Hematopoietic multipotent progenitor cell treated with erythropoietin and hydrocortisone succinate and interleukin-3 and kit ligand, for 6 days (in vitro differentiated cells): ENCODE data around the gene GRM5.

Source experiments
- DNase-seq: peaks from one replicate; pipeline ENCODE4 v3.0.0-alpha.2; 2015

GRM5 gene

DNA sequence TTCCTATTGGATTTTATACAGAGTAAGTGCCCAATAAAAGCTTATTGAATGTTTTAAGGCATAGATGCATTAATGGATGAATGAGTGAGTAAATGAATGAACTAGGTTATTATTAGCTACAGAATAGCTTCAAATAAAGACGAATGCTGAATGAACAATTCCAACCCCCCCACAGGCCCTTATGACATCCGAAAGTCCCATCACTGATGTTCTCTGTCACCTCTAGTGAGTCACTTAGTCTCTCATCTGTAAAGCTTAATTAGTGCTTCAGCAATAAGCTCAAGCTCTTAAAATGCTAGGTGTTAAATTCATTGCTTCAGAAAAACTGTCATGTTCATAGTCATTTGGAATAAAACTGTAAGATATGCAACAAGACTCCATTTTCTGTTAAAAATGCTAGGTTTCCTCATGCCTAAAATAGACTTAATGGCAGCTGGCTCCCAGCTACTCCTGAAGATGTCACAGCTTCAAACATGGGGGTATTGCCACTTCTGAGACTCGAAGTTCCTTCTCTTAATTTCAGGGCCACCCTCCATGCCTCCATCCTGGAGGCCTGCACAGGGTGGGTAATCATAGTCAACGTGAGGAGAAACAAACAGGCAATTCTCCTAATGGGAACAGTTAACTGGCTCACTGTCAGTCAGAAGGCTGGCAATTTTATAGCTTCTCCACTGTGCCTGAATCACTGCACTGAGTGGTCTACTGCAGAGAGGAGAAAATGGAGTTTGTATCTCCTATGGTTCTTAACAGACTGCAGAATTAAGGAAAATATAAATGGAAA lies 373.3 kb downstream of the GRM5 start:
- no peak for DNase-seq

DNA sequence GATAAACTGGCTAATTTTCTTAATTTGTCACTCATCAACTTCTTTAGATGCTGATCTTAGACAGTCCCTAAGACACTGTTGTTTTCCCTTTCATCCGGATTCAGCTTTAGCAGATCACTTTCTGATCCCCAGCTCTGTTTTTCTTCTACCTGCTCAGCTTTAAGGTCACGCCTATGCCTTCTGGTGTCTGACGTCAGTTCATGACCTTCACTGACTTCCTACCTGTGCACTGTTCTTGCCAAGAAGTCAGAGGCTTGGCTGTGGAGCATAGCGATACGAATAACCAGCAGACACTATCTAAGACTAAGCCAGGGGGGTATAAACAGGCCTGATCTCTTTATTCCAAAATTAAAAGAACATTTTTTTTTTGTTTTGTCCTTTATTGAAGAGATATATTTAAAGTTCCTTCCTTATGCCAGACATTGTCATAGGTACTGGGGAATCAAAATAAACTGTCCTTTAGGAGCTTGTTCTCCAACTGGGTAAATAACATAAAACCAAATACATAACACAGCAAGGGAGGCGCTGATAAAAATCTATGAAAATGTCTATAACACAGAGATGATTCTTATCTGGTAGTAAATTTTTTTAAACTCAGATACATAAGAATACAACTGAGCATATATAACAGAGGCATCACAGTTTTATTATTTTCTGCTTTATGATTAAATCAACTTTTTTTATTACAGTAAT lies 376.1 kb downstream of the GRM5 start:
- DNase-seq = no peak

DNA sequence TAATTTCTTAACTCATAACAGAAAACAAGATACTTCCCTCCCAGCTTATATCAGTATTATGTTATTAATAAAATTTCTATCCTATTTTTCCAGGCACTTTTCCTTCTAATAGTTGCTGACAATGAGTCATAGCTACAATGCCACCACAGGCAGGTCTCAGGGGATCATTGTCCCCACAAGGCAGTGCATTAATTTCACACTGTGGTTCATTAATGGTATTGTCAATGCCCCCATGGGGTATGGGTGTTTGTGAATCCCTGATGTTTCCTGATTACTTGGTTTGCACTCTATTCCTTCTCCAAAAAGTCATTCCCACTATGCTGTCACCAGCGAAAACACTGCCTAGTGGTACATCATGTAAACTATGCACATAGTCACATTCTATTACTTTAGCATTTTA lies 382.8 kb downstream of the GRM5 start:
- no peak for DNase-seq

DNA sequence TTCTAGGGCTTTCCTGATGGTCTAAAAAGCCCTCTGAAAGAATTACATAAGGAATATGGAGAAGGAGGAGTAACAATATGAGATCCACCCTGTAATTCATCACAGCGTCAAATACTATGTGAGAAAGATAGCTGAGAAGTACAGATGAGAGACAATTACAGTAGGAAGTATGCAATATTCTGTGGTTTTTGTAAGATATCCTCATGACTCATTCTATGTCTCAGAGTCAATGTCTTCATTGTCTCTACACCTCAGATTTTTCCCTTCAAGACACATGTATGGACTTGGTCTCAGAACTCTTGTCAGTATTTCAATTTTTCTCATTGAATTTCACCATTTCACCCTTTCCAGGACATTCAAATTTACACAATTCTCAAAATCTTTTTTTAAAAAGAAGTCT lies 385.0 kb downstream of the GRM5 start:
- DNase-seq = no peak

DNA sequence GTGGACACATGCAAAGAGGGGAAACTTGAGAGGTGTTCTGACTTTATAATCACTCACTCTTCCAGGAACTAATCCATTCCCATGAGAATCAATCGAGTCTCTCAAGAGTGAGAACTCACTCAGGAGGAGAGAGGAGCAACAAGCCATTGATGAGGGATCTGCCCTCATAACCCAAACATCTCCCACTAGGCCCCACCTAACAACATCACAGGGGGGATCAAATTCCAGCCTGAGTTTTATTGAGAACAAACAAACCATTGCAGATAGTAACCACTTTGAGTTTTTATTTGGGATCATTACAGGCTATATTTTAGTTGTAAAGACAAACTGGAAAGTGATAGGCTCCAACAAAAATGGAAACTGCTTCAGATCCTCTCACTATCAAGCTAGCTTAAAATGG lies 399.4 kb downstream of the GRM5 start:
- no peak for DNase-seq

DNA sequence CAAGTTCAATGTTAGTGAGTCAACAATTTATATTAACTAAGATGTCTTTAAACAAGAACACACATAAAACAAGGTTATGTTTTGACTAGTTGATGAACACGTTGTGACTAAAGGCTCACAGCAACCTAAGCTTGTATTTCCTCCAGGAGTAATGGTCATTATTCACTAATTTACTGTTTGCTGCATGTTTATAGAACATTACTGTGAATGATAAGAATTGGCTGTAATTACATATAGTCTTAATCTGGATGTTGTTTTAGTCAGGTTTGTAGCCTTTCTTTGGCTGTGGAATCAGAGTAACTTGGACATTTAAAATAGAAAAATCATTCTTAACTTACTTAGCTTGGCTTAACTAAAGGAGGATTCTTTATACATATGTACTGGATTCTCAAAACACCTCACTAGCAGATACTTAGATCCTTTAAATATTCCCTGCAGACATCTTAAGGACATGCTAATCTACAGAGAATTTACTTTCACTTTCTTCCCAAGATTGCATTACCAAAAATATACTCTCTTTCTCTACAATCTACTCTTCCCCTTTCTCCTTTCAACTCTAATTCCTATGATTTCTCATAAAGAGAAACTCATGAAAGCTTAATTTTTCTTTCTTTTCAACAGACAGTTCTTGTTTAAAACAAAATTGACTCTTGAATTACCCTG lies 408.6 kb downstream of the GRM5 start:
- no peak for DNase-seq

DNA sequence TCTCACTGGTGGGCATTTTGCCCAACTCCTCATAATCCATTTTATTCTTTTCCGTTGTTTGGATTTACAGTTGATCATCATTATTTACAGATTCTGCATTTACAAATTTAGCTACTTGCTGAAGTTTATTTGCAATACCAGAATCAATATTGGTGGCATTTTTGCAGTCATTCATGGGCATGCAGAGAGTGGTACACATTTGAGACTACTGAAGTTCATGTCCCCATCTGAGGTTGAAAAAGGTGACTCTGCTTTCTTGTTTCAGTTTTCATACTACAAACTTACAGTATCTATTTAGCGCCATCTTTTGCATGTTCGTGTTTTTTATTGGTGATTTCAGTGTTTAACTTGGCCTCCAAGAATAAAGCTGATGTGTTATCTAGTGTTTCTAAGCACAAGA lies 409.5 kb downstream of the GRM5 start:
- DNase-seq = no peak

DNA sequence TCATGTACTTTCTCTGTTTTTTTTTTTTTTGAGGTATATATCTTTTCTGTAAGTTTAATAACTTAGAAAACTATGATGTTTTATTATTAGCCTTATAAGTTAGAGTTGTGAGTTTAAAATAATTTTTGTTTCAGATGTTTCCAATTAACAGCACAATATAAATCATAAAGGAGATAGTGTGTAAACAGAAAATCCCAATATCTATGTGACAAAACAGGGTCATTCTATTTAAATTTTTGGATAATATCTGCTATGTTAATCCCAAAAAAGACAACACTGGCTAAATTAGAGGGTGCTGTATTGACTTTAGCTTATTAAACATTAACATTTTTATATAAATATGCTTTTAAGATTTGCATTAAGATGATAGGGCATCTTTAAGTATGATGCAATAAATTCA lies 410.1 kb downstream of the GRM5 start:
- no peak for DNase-seq

DNA sequence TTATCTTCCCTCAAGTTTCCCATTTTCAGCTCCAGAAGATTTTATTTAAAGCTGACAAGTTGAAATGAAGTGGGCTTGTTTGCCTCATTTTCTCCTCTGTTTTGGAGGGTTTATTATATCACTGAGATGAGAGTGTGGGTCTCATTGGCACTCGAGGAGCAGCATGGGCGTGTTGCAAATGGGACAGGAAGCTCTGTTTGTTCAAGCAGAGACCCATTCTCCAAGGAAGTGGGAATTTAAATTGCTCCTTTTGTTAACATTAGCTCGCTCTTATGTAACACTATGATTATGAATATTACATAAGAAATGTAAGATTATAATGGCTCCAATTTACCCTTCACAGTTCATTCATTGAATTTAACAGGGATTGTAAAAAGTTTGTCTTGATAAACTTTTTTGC lies 410.6 kb downstream of the GRM5 start:
- no peak for DNase-seq

DNA sequence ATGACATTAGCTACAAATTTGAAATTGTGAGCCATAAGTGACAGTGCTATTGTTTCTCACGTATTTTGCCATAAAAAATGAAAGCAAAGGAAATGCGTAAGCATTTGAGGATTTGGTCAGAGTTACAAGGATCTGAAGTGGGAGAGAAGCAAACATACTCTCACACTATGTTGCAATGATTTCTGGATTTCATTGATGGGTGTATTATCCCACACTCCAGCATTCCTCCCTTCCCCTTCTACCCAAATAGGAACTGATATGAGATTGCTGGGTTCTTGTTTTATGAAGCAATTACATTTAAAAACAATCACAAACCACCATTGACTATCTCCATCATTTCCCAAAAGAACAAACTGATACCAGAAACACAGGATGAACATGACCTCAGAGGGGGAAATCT lies 414.2 kb downstream of the GRM5 start:
- DNase-seq = no peak

DNA sequence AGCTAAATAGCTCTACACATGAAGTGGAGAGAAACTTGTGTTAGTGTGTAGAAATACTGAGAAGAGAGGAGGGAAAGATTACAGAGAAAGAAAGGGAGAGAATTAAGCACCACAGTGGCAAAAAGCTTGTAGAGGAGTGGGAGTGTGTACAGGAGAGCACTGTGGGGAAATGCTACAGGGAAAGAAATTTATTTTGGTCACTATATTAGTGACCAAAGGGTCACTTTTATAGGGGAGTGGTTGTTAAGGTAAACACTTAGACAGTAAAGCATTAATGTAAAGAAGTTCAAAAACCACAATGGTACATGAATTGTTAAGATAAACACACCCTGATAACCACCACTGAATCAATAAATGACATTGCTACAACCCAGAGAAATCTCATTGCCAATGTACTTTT lies 421.1 kb downstream of the GRM5 start:
- DNase-seq = no peak

DNA sequence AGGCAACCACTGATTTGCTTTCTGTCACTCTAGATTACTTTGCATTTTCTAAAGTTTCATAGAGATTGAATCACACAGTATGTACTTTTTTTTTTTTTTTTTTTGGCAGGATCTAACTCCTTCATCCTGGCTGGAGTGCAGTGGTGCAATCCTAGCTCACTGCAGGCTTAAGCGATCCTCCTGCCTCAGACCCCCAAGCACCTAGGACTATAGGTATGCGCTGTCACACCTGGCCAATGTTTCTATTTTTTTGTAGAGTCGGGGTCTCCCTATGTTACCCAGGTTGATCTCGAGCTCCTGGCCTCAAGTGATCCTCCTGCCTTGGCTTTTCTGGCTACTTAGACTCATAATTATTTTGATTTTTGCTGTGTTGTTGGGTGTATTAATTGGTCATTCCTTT lies 433.6 kb downstream of the GRM5 start:
- no peak for DNase-seq

DNA sequence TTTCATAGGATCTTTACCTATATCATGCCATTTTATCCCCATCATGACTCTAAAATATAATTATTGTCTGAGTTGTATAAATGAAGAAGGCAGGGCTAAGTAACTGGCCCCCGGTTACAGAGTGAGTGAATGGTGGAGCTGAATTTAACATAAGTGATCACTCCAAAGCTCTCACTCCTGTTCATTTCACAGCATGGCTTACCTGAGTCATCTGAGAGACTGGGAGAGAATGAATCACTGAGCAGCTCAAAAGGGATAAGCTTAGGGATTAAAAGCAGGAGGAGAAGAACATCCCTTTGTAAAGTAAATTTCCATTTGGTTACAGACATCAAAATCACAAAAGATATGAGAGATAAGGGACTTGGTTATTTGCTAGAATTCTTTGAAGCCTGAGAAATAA lies 434.3 kb downstream of the GRM5 start:
- DNase-seq = no peak

DNA sequence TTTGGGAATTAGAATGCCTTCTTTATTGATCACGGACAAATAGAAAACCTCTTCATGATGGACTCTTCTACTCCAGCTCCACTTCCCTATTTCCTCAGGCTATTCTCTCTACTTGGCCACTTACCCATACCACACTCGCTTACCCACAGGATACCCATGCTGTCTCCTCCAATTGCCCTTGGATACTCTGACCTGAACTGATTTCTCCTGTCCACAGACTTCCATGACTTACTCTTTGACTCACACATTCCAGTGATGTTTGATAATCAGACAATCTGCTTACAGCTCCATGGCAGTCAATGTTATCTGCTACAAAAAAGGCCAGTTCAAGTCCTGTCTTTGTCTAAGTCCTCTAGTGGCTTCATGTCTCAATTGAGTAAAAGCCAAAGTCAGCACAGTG lies 436.3 kb downstream of the GRM5 start:
- no peak for DNase-seq

DNA sequence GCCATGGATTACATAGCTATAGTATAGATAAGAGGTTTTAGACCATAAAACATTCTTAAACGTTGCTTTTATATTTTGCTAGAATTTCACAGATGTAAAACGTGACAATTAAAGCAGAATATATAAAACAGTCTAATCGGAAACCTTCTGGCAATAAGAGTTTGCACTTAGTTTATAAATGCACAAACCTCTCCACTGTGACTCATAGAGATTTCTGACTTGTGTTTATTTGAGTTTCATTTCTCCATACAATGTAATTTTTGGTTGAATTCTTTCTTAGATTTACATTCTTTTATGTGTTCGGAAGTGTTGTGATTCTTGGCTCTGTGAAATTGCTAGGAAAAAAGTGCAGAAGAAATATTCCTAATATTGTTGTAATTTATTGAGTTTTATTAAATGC lies 439.6 kb downstream of the GRM5 start:
- DNase-seq = no peak

DNA sequence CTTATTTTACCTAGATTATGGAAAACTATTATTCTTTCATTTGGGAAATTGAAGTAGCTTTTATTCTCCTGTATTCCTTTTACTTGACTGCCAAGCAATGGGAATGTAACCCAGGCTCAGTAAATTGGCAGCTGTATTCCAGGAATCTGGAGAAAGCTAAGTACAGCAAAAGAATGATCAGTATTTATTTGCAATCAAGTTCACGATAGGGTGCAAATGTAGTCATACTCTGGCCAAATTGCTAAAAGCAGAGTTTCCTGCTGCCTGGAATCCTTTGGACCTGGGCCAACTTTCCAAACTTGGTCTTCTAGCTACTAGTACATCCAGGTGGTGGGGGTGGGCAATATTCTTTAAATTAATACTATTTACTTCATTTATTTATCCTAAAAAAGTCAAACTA lies 442.3 kb downstream of the GRM5 start:
- DNase-seq = no peak

DNA sequence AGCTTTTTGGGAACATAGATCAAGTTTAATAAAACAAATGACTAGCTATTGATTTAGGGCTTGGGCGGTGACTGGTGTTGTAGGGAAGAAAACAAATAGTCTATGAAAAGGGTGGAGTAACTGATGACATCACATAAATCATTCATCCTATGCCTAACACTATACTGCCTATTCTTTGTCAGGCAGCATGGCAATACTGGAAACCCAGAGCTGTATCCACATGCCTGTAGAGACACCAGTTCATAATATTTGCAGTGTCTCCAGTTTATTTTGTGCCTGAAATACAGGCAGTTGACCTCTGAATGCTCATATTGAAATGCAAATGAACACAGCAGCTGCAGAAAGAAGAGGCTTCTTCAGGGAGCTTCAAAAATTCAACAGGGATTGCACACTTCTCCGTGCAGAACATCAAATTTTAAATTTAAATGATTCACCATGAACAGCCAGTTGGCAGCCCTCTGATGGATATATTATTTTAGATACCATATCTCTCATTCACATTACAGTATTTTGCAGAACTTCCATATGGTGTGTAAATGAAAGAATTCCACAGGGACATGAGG lies 445.1 kb downstream of the GRM5 start:
- no peak for DNase-seq

DNA sequence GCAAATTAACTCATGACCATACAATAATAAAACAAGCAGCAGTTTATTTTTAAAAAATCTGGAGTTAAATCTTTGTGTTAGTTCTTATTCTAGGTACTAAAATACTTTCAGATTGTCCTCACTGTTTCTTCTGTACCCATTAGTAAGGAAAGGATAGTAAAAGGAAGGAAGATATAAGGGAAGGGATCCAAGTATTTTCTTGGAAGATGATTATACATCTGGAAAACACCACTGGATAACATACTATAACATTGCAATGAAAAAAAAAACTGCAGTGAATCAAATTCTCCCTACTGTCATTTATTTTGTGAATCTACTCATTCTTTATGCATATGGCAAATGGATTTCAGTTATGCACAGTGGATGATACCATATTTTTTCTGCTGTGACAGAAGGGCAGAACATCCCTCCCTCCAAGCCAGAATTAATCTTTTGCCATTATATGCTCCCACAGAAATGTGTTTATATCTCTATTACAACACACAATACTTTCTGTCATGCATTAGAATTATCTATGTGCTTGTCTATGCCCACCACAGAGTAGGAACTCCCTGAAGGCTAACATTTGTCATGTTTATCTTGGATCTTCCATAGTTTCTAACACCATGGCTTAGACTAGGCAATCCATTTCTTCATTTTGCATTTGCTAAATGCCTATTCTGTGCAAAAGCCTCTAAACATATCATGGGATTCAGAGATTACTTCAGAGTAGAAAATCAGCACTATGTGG lies 446.0 kb downstream of the GRM5 start:
- no peak for DNase-seq

DNA sequence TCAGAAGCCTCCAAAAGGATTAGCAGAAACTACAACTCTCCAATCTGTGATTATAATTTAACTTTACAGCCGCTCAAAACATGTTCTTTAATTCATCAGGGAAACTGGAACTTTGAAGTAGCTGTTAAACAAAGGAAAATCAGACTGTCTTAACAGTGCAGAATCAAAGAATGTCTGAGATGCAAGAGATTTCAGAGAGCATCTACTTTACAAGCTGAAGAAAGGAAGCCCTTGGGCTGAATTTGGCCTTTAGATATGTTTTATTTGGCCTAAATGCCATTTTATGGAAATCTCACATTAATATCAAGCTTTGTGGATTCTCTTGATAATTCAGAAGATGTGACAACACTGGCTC lies 446.7 kb downstream of the GRM5 start:
- no peak for DNase-seq

DNA sequence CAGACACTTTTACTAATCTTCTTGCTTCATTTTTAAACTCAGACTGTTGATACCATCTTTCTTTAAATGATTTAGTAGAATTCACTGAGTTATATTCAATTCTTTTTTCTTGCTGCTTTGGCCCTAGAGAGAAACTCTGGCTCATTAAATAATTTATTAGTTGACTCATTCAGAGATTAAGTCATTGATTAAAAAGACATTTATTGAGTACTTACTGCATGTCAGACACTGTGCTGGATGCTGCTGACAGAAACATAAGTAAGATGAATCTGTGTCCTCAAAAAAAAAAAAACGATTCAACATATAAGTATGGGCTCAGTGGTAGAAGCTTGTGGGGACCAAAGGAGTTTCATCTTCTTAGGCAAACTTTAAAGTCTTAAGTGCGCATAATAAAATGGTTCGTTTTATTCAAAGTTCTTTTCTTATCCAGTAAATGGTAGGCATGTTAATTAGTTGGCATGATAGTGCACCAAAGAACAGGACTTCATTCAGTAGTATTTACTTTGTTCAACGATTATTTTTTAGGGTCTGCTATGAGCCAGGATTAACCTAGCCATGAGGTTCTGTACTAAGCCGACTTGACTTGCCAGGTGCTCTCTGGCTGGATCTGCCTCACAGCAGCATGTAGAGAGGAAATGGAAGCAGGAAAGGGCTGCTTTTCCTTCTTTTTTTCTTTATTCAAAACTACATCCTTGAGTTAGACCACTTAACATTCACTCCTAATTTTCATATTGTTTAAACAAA lies 447.3 kb downstream of the GRM5 start:
- no peak for DNase-seq

DNA sequence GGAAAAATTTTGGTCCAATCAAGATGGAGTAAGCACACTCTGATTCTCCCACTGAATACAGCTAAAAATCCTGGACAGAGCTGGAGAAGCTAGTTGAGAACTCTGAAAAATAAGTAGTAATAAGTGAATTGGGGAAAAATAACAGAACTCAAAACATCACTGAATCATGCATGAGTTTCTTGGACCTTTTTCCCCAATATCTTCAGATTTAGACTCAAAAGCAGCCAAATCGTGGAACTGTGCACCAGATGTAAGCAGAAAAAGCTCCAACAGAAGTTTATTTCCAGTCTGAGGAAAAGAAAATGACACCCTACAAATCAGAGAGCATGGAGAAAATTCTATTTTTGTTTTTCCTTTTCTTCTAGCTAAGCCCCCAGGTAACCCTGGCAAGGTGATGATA lies 448.6 kb downstream of the GRM5 start:
- DNase-seq = no peak

DNA sequence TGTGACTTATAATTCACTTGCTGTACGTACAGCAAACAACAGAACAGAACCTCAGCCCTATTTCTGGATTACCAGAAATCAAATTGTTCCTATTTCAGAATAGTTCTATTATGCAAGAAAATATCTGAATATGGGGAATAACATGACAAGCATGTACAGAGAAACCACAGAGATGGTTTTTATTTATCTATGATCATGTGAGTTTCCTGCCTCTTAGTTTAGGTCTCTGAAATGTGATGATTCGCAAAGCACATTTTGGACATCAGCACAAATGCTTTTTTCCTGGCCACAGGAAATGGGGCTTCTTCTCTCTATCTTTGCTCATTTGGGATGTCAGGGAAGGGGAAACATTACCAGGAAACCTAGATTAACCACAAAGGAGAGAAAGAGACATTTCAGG lies 461.5 kb downstream of the GRM5 start:
- DNase-seq = no peak
